ENCODE data around the gene TOX2.

The TOX2 gene

DNA sequence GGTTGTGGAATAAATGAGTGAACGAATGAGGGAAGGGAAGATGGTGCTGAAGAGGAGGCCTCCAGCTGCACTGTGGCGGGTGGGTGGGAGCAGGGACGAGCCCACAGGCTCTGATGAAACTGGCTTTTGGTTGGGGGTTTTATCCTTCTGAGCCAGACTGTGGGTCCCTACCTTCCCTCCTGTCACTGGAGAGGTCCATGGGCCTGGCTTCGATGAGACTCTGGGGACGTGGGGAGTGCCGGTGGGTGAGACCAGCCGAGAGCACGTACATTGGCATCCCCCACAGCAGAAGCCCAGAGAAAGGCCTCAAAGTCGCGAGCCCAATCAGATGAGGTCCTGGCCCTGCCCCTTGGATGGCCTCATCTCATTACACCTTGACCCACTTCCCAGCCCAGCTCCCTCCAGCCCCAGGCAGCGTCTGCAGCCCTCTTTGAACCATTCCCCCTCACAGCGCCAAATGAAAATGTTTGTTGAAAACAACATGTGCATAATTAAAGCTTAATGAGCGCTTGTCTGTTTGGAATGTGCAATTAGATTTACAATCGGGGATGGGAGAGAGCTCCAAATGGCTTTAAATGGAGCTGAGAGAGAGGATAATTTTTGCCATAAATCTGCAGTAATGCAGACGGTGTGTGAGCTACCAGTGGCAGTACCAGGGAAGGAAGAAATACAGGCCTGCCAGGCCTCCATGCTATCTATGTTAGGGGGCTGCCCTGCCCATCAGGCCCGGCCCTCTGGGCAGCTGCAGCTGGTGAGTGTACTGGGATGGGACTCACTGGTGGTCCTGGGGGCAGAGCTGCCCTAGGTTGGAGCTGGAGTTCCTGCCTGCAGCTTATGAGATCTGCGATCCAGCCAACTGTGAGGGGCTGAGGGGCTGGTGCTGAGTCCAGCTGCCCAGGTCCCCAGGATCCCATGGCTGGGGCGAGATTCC lies 47.2 kb downstream of the TOX2 start:
- TF ChIP-seq, protein P1, sequence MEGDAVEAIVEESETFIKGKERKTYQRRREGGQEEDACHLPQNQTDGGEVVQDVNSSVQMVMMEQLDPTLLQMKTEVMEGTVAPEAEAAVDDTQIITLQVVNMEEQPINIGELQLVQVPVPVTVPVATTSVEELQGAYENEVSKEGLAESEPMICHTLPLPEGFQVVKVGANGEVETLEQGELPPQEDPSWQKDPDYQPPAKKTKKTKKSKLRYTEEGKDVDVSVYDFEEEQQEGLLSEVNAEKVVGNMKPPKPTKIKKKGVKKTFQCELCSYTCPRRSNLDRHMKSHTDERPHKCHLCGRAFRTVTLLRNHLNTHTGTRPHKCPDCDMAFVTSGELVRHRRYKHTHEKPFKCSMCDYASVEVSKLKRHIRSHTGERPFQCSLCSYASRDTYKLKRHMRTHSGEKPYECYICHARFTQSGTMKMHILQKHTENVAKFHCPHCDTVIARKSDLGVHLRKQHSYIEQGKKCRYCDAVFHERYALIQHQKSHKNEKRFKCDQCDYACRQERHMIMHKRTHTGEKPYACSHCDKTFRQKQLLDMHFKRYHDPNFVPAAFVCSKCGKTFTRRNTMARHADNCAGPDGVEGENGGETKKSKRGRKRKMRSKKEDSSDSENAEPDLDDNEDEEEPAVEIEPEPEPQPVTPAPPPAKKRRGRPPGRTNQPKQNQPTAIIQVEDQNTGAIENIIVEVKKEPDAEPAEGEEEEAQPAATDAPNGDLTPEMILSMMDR (IDR thresholded peaks at IDR 0.05; ENCODE audit: borderline replicate concordance, insufficient read depth, low read depth, low read length) = no peak
- no peak overlapping the region for H3K4me3 ChIP-seq (ENCODE audit: low read depth, low read length)

DNA sequence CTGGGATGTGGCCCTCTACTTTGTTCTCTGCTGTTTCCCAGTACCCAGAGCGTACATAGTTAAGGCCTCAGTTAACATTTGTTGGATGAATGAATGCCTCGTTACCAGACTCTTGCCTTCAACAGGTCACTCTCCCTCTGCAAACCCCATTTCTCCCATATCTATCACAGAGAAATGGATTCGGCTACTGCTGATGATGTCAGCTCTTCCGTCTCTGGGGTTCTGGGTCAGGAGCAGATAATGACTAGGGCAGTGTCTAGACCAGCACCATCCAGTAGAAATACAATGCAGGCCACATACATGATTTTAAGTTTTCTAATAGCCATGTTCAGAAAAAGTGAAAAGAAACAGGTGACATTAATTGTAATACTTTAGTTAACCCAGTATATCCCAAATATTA lies 47.9 kb downstream of the TOX2 start:
- no peak overlapping the region for H3K4me3 ChIP-seq (ENCODE audit: low read depth, low read length)
- TF ChIP-seq, protein P1 (IDR thresholded peaks at IDR 0.05; ENCODE audit: borderline replicate concordance, insufficient read depth, low read depth, low read length) = no peak

DNA sequence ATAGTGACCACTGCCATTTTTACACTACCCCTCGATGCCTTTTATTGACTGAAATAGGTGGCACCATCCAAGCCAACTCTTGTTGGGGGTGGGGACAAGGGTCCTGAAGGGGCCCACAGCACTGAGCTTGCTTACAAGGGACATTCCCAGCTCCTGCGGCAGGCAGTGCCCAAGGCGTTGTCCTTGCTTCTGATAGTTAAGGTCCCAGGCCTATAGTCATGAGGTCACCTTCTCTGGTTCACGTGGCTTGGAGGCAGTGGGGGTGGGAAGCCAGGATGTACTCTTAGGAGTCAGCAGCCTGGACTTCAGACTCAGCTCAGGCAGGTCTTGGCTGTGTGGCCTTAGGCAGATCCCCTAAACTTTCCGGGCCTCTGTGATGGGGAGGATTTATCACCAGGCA lies 48.6 kb downstream of the TOX2 start:
- H3K4me3 ChIP-seq (ENCODE audit: low read depth, low read length) = no peak overlapping the region
- TF ChIP-seq, protein P1 (IDR thresholded peaks at IDR 0.05; ENCODE audit: borderline replicate concordance, insufficient read depth, low read depth, low read length) = no peak

DNA sequence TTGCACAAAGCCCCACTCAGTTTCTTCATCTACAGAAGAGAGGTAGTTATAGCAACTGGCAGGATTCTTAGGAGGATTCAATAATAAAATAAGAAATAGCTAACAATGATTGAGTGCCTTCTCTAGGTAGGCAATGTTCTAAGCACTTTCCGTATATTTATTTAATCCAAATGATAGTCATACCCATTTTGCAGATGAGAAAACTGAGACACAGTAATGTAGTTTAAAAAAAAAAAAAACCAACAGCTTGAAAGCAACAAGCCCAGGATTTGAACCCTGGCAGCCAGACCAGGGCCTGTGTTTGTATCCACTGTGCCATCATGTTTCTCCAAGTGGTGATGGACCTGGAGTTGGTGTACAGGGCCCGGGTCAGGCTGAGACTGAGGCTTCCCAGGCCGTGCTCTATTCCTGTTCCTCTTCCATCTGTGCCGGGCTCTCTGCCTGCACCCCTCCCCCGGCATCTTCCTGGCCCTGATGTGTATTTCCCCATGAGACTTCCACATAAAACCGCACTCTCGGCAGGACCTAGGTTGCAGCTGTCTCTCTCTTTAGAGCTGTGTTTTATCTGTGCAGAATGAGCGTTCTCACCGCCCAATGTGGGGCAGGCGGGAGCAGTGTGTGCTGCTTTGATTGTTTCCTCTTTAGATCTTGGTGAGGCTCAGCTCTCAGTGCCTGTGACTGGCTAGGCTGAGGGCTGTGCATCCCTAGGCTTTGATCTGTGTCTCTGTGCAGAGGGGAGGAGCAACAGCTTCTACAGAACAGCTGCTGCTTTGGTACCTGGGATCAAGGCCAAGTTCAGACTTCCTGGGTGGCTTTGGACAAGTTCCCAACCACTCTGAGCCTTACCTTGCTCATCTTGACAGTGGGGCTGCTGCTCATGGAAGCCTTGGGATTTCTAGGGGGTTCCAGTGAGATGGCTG lies 49.5 kb downstream of the TOX2 start:
- H3K4me3 ChIP-seq (ENCODE audit: low read depth, low read length) = no peak overlapping the region
- TF ChIP-seq, protein P1 (IDR thresholded peaks at IDR 0.05; ENCODE audit: borderline replicate concordance, insufficient read depth, low read depth, low read length) = no peak

DNA sequence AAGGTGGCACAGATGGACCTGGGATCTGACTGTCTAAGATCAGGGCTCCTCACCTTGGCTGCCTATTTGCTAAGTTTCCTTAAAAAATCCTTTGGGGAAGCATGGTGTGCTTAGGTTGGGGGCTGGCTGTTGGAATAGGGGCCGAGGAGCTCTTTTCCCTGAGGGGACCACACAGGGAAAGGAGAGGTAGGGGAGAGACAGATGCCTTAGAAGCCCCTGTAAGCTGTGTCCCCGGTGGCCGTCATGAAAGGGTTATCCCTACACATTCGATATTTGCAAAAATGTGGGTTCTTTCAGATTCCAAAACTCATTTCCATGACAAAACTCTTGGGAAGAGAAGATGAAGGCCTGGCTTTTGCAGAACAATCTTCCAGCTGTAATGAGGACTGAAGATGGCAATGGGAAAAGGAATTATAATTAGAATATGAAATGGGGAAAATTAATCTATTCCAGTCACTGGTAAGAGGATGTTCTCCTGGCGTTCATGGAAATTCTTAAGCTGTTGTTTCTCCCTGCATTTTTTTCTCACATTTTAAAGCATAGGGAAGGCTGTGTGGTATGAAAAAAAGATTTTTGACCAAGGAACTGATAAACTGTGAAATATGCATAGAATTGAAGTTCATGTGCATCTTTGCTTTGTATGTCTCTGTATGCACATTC lies 53.8 kb downstream of the TOX2 start:
- TF ChIP-seq, protein P1 (IDR thresholded peaks at IDR 0.05; ENCODE audit: borderline replicate concordance, insufficient read depth, low read depth, low read length) = no peak
- H3K4me3 ChIP-seq (ENCODE audit: low read depth, low read length) = no peak overlapping the region

DNA sequence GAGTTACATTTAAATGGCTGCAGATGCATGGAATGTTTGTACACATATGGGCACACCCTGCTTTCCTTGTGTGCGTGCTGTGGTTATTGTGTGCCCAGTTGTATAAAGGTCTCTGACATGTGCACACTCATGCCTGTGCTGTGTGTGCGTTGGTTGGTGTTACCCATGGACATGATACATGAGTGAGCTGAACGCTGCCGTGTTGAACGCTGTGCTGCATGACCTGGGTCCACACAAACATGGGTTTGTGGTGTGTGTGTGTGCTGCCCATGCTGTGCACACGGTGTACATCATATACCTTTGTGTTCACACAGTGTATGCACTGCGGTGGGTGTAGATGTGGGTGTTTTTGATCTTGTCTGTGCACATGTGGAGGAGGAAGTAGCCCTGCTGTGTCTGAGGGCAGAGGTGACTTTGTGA lies 54.4 kb downstream of the TOX2 start:
- TF ChIP-seq, protein P1 (IDR thresholded peaks at IDR 0.05; ENCODE audit: borderline replicate concordance, insufficient read depth, low read depth, low read length) = no peak
- no peak overlapping the region for H3K4me3 ChIP-seq (ENCODE audit: low read depth, low read length)

All from GM12875 (cell line).